ENCODE data around the gene ARHGAP8.
A peak's percentile ranks its signal among the peaks of the same experiment; 100 is the strongest.

The ARHGAP8 gene

GRCh38 chr22:44724859-44725258, 27.5 kb upstream of the ARHGAP8 start:
- DNase-seq (ENCODE audit: low read depth in 2 of 2): no peak

DNA sequence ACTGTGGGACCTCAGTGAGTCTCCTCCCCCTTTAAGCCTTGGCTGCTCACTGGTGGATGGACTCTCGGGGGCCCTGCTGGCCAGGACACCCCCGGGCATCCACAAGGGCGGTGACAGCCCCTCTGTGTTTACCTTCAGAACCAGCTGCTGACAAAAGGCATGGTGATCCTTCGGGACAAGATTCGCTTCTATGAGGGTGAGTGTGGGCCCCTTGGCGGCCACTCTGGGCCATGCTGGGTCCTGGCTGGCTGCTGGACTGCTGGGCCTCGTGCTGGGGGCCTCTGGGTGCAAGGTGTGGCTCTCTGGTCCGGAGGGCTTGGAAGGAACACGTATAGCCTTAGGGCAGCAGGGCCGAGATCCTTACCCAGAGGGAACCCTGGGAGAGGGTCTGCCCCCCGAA, 25.9 kb upstream of the ARHGAP8 start:
- DNase-seq (ENCODE audit: low read depth in 2 of 2): no peak

DNA sequence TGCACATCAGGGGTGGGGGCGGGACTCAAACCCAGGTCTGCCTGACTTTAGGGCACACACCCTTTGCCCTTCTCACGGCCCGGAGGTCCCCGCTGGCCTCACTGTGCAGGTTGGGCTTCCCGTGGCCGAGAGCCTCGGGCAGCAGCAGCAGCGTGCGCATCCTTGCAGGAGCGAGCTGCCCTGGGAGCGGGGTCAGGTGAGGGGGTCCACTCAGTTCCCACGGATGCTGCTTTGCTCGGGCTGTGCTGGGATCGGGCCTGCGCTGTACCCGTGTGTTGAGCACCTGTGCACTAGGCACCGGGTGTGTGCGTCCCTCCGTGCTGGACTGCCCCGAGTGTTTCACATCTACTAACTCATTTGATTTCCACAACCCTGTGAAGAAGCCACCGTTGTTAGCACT, 25.2 kb upstream of the ARHGAP8 start:
- no peak for DNase-seq (ENCODE audit: low read depth in 2 of 2)

DNA sequence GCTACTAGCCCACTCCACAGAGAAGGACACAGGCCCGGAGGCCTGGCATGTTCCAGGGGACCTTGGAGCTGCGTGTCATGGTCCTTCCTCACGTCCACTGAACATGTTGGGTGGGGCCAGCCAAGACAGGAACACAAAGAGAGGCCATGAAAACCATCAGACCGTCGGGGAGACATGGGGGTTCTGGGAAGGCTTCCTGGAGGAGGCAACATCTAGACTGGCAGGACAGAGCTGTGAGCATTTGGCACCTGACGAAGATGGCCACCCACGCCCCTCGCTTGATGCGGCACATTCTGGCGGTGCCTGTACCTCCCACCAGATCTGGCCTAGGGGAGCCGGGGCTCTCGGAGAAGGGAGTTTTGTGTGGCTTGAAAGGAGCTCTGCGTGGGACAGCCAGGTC, 24.7 kb upstream of the ARHGAP8 start:
- no peak for DNase-seq (ENCODE audit: low read depth in 2 of 2)

GRCh38 chr22:44728761-44729324, 23.5 kb upstream of the ARHGAP8 start:
- DNase-seq (ENCODE audit: low read depth in 2 of 2): no peak

DNA sequence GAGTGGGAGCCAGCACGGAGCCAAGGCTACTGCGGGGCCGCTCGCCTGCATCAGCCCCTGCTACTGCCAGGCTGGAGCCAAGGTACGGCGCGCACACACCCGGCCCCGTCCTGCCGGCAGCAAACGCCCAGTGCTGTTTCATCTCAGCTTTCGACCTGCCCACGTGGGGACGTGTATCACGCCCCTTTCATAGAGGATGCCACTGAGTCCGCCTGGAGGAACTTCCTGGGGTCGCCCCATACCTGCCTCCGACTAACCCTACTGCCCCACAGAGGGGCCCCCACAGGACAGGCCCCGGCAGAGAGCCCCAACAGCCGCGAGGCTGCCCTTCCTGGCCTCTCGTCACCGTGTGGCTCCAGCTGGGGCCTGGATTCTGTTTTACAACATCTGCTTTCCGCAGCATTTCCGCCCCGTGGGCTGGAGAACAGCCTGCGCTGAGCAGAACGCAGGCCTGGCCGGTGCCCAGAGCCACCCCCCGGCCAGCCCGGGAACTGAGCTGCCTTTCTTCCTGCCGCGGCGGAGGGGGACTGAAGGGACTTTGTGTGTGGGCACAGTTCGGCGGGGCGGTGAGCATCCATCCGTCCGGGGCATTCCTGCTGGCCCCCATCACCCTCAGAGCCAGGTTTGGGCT, 22.9 kb upstream of the ARHGAP8 start:
- no peak for DNase-seq (ENCODE audit: low read depth in 2 of 2)

GRCh38 chr22:44730022-44730393, 22.4 kb upstream of the ARHGAP8 start:
- DNase-seq (ENCODE audit: low read depth in 2 of 2): no peak

GRCh38 chr22:44730490-44731356, 21.7 kb upstream of the ARHGAP8 start:
- no peak for DNase-seq (ENCODE audit: low read depth in 2 of 2)

GRCh38 chr22:44731357-44731970, 20.9 kb upstream of the ARHGAP8 start:
- DNase-seq (ENCODE audit: low read depth in 2 of 2): no peak

GRCh38 chr22:44732017-44732561, 20.3 kb upstream of the ARHGAP8 start:
- no peak for DNase-seq (ENCODE audit: low read depth in 2 of 2)

- no peak for DNase-seq (ENCODE audit: low read depth in 2 of 2)
Observed at GRCh38 chr22:44732661-44733060, 19.7 kb upstream of the ARHGAP8 start.

GRCh38 chr22:44733426-44734106, 18.8 kb upstream of the ARHGAP8 start:
- DNase-seq (ENCODE audit: low read depth in 2 of 2): no peak

DNA sequence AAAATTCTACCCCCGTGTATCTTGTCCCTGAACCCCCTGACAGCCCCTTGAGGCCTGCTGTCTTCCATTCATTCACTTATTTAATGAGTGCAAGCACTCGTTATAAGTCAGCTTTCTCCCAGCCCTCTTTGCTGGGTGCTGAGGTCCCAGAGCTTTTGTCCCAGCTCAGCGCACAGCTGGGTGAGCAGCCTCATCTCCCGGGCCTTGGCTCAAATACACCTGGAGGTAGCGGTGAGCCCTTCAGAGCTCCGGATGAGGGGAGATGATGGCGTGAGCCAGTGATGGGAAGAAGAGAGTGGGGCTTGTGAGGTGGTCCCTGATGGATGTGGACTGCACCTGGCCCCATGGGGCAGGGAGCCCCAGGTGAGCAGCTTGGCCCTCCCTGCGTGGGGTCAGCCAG, 18.1 kb upstream of the ARHGAP8 start:
- DNase-seq (ENCODE audit: low read depth in 2 of 2): no peak

DNA sequence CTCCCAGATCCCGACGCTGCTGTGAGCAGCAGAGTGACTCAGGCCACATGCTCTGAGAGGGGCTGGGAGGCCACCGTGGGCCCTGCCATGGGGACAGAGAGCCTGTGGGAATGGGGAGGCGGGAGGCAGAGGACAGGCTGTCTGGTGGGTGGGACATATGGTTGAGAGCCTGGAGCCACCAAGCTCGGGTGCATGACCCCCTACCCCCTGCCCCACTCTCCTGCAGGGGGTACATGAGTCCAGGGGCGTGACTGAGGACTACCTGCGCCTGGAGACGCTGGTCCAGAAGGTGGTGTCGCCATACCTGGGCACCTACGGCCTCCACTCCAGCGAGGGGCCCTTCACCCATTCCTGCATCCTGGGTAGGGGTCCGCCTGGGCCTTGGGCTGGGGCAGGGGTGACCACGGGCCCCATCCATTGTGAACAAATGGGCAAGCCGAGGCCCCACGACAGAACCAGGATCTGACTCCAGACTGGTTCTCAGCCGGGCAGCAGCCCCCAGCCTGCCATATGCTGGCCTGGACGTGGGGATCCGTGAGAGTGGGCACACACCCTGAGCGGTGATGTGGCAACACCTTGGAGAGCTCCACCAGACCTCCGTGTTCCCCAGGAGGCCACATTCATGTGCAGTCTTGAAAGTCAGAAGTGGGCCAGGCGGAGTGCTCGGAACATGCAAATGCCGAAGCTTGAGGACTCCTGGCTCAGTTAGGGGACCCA, 17.4 kb upstream of the ARHGAP8 start:
- DNase-seq (ENCODE audit: low read depth in 2 of 2): no peak

DNA sequence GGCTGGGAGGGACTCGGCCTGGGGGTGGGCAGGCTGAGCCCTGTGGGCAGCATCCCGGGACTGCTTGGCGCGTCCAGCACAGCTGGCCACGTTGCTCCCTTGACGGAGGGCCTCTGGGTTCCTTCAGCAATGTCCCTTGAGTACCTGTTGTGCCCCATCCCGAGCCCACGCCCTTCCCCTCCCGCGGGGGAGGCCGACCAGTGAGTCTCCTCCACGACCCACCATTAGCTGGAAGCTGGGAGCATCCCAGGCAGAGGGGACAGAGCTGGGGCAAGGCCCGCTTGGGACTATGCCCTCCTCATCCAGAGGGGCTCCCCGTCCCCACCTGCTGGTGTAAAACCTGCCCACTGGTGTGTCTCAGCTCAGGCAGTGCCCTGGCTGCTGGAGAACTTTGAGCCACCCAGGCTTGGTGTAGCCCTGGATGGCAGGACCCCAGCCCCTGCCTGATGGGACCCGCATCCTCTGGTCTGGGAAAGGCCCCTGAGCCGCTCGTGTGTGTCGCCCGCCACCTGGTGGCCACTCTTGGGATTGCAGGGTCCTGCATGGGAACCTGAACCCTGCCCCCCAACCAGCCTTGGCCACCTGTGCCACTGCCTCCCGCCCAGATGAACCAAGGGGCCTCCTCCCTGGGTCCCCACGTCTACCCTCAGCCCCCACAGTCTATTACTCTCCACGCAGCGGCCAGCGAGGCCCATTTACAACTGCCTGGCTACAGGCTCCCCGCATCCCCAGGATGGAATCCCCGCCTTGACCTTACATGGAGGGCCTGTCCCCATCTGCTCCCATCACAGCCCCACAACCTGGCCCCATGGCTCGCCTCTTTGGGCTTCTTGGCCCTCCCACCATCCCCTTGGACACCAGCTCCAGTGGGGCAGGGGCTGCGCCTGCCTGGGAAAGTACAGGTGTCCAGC, 16.6 kb upstream of the ARHGAP8 start:
- DNase-seq (ENCODE audit: low read depth in 2 of 2): peak; percentile 58 to 84

- no peak for DNase-seq (ENCODE audit: low read depth in 2 of 2)
Observed at GRCh38 chr22:44736581-44737405, 15.6 kb upstream of the ARHGAP8 start.

GRCh38 chr22:44737406-44738346, 14.7 kb upstream of the ARHGAP8 start:
- DNase-seq (ENCODE audit: low read depth in 2 of 2): no peak

GRCh38 chr22:44738347-44738715, 14.0 kb upstream of the ARHGAP8 start:
- DNase-seq (ENCODE audit: low read depth in 2 of 2): no peak
